ENCODE results near the gene LDLRAD4. TPM values are rescaled to one million over a fixed set of nuclear protein-coding genes. Genes with fewer than 3 reads are reported as not detected.
A peak's percentile ranks its signal among the peaks of the same experiment; 100 is the strongest.

Gene LDLRAD4
- total RNA-seq (2014; rRNA removed; shearing (Covaris generic)) = 1.7 and 3.6 TPM in 2 replicates

- no peak for DNase-seq (ENCODE audit: low spot score)
These were observed at the start of gene LDLRAD4 for GRCh38 chr18:13218368-13218991. TSS of gene LDLRAD4 (plus strand) at chr18:13218760.

GRCh38 chr18:13173578-13174145 lies 44.9 kb upstream of the LDLRAD4 start:
- DNase-seq (ENCODE audit: low spot score) = no peak

GRCh38 chr18:13175266-13175665 lies 43.3 kb upstream of the LDLRAD4 start:
- no peak for DNase-seq (ENCODE audit: low spot score)

- peak; percentile 11 for DNase-seq (ENCODE audit: low spot score)
These were observed 42.8 kb upstream of the LDLRAD4 start for GRCh38 chr18:13175754-13176210.

GRCh38 chr18:13176847-13177246 lies 41.7 kb upstream of the LDLRAD4 start:
- no peak for DNase-seq (ENCODE audit: low spot score)

GRCh38 chr18:13178197-13178596 lies 40.4 kb upstream of the LDLRAD4 start:
- DNase-seq (ENCODE audit: low spot score) = no peak

DNA sequence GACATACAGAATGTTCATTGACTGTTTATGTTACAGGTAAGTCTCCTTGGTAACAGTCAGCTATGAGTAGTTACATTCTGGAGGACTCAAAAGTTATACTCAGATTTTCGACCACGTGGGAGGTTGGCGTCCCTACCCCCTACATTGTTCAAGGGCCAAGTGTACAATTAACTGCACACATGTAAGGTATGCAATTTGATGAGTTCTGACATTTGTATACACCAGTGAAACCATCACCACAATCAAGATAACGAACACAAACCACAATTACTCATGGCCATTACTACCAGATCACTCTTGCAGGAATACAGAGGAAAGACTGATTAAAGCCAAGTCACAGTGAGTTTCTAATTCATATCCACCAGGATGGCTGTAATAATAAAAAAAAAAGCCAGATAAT lies 39.6 kb upstream of the LDLRAD4 start:
- no peak for DNase-seq (ENCODE audit: low spot score)

DNA sequence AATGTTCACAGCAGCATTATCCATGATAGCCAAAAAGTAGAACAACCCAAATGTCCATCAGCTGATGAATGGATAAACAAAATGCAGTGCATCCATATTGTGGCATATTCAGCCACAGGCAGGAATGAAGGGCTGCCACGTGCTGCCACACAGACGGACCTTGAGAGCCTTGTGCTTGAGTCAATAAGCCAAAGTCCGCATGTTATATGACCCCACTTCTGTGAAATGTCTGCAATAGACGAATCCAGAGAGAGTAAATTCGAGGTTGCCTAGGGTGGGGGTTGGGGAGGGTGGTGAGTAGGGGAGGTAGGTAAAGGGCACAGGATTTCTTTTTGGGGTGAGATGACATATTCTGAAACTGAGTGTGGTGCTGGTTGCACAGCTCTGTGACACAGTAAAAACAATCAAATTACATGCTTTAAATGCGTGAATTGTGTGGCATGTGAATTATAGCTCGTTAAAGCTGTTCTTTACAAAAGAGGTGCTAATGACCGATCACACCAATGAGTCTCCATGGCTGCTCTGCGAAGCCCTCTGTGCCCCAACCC lies 38.9 kb upstream of the LDLRAD4 start:
- peak; percentile 17 for DNase-seq (ENCODE audit: low spot score)

DNA sequence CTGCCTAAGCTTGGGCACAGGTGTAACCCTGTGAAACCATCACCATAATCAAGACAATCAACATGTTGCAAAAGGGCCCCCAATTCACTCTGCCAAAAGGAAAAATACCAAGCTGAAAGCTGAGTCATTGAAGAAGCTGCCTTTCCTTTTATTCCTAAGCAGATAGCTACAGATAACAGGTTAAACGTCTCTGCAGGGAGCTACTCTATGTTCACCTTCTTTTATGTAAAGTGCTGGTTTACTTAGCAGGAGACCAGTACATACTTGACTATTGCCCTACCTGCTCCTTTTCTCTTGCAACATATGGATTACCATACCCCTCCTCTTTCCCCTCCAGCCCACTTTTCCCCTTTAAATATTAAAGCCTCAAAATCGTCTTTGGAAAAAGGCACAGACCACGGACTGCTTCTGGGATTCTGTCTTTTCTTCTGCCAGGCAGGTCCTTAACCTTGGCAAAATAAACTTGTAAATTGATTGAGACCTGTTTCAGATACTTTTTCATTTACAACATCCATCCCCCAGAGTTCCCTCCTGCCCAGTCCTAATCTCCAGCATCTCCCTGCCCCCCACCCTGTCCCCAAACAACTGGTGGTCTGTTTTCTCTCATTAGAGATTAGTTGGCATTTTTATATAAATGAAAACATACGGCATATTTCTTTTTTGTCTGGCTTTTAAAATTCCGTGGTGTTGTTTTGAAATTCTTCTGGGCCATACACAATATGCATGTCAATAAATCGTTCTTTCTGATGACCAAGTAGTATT lies 37.8 kb upstream of the LDLRAD4 start:
- no peak for DNase-seq (ENCODE audit: low spot score)

DNA sequence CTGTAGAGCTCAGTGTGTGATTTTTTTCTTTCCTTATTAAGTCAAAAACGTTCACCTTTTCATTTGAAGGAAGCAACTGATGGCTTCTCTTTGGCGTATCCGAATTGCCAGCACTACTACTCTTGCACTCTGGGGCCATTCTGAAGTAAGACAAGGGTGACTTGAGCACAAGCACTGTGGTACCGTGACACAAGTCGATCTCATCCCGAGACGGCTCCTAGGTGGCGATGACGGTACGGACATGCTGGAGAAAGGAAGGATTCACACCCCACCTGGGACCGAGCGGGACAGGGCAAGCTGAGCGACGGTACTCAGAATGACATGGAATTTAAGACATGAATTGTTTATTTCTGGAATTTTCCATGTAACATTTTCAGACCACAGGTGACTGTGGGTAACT lies 36.8 kb upstream of the LDLRAD4 start:
- no peak for DNase-seq (ENCODE audit: low spot score)

- DNase-seq (ENCODE audit: low spot score) = no peak
These were observed 35.2 kb upstream of the LDLRAD4 start for GRCh38 chr18:13183359-13183758.

- no peak for DNase-seq (ENCODE audit: low spot score)
These were observed 34.8 kb upstream of the LDLRAD4 start for GRCh38 chr18:13183790-13184189.

DNA sequence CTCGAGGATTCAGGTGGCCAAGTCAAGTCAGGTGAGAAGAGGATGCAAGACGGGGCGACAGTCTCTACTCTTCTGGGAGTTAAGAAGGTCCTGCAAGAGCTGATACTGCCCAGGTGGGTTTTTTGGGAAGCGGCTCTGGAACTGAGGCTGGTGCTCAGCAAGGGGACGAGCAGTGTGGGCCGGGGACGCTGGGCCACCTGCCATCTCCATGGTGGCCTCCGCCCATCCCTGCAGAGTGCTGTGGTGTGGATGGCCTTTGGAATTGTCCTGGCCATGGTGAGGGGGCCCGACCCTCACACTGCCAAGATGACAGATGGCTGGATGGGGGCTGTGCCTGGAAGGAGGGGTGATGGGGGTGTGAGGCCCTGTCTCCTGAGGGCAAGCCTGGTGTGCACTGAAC lies 34.2 kb upstream of the LDLRAD4 start:
- no peak for DNase-seq (ENCODE audit: low spot score)

DNA sequence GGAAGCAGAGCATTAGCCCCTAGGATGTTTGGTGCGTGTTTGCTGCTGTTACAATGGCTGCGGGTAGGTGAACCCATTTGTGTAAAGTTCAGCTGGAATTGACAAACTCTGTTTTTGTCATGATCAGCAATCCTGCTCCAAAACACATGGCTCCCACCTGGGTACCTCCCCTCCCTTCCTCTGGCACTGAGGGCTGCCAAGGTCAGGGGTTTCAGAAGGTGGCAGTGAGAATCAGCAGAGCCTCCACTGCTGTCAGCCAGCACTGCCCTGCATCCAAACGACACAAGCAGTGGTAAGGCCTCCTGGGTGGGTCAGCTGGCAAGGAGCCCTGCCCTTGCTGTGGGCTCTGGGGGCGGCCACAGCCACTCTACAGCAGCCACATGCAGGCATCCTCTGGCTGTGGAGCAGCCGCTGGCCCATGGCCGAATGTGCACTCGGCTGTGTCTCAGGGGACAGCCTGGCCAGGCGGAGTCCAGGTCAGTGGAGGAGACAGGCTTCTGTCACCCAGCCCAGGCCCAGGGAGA lies 32.8 kb upstream of the LDLRAD4 start:
- DNase-seq (ENCODE audit: low spot score) = no peak

DNA sequence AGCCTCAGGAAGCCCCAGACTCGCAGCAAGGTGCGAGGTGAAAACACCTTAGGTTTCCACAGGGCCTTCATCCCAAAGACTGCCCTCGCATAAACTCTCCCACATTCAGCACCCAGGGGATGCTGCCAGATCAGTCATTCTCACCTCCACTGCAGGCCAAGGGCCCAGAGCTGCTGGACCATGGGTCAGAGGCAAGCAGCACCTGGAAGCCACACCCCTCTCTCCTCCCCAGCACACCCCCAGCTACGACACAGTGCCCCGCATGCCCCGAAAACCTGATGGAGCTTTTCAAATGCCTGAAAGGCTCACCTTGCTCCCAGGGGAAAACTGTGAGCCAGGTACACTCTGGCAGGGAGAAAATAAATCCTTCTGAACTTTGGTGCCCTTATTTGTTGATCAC lies 31.9 kb upstream of the LDLRAD4 start:
- DNase-seq (ENCODE audit: low spot score) = no peak

DNA sequence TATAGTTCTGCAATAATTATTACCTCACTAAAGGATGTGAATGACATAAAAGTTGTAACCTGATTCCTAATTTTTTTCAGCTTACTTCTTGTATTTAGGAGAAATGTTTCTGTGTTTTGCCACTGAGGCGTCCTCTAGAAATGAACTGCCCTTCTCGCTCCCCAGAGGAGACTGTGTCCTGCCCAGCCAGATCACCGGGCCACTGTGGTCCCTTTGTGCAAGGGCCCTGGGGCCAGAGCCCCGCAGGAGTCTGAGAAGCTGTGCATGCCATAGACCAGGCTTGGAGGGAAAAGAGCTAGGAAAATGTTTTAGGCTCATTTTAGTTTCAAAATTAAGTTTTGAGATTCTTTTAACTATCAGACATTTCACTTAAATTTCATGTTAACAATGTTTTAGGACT lies 31.1 kb upstream of the LDLRAD4 start:
- DNase-seq (ENCODE audit: low spot score) = no peak

GRCh38 chr18:13191031-13191430 lies 27.5 kb upstream of the LDLRAD4 start:
- DNase-seq (ENCODE audit: low spot score) = no peak

DNA sequence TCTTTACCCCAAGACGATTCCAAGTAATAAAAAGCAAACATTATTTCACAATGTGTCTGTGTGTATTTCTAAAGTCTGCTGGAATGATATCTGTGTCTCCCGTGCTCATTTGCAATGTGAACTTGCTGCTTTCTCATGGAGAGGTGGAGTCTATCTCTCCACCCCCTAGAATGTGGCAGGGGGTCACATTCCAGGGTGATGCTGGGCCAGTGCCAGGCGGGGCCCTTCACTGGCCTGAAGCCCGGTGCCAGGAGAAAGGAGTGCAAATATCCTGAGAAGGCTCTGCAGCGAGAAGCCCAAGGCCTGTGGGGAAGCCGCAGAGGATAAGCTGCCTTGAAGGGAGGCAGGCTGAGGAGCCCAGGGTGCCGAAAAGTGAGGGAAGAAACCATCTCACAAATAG lies 26.8 kb upstream of the LDLRAD4 start:
- DNase-seq (ENCODE audit: low spot score) = no peak

DNA sequence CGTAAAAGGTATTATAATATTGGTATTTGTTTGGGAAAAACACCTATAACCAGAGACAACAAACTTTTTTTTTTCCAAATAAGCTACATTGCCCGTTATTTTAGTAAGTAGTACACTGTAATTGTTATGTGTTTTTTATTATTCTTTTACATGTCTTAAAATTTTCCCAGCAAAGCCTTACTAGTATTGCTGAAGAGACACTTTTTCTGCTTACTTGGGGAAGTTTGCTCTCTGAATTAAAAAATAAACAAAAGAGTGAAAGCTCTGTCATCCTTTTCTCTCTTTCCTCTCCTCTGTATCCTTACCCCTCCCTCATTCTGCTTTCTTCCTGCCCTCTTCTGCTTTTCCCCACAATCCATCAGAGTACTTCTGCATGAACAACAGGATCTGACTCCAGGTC lies 25.6 kb upstream of the LDLRAD4 start:
- DNase-seq (ENCODE audit: low spot score) = no peak

DNA sequence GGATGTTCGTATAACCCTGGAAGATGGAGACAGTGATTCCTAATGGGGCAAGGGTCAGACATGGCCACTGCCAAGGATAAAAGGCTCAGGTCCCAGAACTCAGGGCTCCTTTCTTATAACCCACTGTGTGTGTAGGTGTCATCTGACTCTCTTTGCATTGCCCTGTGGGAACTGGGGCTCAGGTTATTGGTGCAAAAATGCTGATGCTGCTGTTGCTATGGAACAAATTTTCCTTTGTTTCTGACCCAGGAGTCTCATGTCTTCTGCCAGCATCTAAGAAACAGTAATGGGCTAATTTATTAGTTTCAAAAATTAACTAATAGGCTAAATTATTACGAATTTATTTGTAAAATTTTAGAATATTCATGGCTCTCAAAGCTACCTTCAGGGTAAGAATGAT lies 24.3 kb upstream of the LDLRAD4 start:
- no peak for DNase-seq (ENCODE audit: low spot score)

- DNase-seq (ENCODE audit: low spot score) = no peak
These were observed 19.9 kb upstream of the LDLRAD4 start for GRCh38 chr18:13198701-13199100.

DNA sequence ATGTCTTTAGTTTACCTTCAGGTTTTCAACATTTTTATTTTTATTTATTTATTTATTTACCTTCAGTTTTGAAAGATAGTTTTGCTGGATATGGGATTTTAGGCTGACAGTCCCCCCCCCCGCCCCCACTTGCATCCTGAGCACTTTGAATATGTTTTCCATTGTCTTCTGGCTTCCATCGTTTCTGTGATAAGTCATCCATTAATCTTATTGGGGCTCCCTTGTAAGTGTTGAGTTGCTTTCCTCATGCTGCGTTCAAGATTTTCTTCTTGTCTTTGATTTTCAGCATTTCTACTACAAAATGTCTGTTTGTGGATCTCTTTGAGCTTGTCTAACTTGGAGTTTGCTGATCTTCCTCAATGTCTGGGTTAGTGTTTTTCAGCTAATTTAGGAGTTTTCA lies 19.4 kb upstream of the LDLRAD4 start:
- no peak for DNase-seq (ENCODE audit: low spot score)
